ENCODE measurements around the gene ZYG11A.

ZYG11A gene

GRCh38 chr1:52915211-52915854, 72.8 kb downstream of the ZYG11A start:
- TF ChIP-seq, protein P1, sequence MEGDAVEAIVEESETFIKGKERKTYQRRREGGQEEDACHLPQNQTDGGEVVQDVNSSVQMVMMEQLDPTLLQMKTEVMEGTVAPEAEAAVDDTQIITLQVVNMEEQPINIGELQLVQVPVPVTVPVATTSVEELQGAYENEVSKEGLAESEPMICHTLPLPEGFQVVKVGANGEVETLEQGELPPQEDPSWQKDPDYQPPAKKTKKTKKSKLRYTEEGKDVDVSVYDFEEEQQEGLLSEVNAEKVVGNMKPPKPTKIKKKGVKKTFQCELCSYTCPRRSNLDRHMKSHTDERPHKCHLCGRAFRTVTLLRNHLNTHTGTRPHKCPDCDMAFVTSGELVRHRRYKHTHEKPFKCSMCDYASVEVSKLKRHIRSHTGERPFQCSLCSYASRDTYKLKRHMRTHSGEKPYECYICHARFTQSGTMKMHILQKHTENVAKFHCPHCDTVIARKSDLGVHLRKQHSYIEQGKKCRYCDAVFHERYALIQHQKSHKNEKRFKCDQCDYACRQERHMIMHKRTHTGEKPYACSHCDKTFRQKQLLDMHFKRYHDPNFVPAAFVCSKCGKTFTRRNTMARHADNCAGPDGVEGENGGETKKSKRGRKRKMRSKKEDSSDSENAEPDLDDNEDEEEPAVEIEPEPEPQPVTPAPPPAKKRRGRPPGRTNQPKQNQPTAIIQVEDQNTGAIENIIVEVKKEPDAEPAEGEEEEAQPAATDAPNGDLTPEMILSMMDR (conservative IDR thresholded peaks at IDR 0.05; ENCODE audit: low read depth, low read length), result no peak
- Histone ChIP-seq H2AFZ (ENCODE audit: low read depth) (no peak overlapping the region), H3K27me3 (ENCODE audit: insufficient read depth, low read depth) (no peaks in the 10 kb centered on the region), H3K4me3 (IDR thresholded peaks at IDR 0.05; ENCODE audit: insufficient read depth, low read depth, low read length) (no peak overlapping the region), H3K4me1 (ENCODE audit: low read depth, poor library complexity, severe bottlenecking) (no peaks in the 10 kb centered on the region), H3K27ac (no peak overlapping the region), H3K36me3 (ENCODE audit: insufficient read depth) (no peaks in the 10 kb centered on the region), H4K20me1 (ENCODE audit: insufficient read depth) (no peaks in the 10 kb centered on the region), H3K9ac (no peak overlapping the region), H3K4me2 (no peak overlapping the region), H3K79me2 (ENCODE audit: insufficient read depth, low read depth) (no peaks in the 10 kb centered on the region)

DNA sequence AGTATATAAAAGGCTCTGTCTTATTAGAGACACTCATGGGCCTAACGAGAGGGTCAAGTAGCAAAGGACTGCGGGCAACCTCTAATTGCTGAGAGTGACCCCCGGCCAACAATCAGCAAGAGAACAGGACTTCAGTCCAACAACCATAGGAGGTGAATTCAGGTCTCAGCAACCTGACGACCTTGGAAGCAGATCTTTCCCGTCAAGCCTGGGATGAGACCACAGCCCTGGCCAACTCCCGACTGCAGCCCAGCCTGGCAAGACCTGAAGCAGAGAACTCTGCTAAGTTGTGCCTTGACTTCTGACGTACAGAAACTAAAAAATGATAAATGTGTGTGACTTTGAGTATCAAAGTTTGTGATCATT, 73.3 kb downstream of the ZYG11A start:
- H3K27ac ChIP-seq, result no peak overlapping the region

DNA sequence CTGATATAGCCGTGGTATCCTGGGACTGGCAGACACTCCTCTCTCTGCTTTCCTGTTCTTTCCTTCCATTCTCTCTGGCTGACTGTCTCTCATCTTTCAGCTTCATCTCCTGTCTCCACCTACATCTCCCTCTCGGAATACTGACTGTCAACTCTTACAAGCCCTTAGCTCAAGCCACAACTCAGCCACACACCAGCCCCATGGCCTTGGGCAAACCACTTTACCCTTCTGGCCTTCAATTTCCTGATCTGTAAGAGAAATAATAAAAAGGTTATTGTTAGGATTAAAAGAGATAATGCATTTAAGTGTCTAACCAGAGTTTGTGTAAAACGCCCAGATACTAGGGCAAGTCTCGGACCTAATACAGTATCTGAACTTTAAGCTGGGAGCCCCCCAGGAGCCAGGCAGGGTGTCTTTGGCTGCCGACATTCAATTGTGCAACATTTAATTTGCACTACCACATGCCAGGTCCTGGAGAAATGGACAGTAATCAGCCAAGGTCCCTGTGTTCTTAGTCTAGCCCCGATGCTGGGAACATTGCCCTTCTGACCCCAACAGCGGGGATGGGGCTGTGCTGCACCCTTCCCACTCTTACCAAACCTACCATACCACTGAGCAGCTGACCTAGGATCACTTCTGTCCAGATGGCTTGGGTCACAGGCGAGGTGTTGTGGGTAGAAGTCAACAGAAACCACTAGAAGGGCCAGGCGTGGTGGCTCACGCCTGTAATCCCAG, 73.8 kb downstream of the ZYG11A start:
- no peaks in the 10 kb centered on the region for H3K79me2 ChIP-seq (ENCODE audit: insufficient read depth, low read depth)
- TF ChIP-seq, protein P1 (conservative IDR thresholded peaks at IDR 0.05; ENCODE audit: low read depth, low read length), result no peak

More for the DNA sequence above, 73.3 kb downstream of the ZYG11A start:
- H4K20me1 ChIP-seq (ENCODE audit: insufficient read depth), result no peaks in the 10 kb centered on the region
- H2AFZ ChIP-seq (ENCODE audit: low read depth), result no peak overlapping the region
- H3K4me2 ChIP-seq, result no peak overlapping the region
- no peaks in the 10 kb centered on the region for H3K4me1 ChIP-seq (ENCODE audit: low read depth, poor library complexity, severe bottlenecking)
- no peaks in the 10 kb centered on the region for H3K27me3 ChIP-seq (ENCODE audit: insufficient read depth, low read depth)
- no peak overlapping the region for H3K9ac ChIP-seq
- no peaks in the 10 kb centered on the region for H3K79me2 ChIP-seq (ENCODE audit: insufficient read depth, low read depth)
- TF ChIP-seq, protein P1 (conservative IDR thresholded peaks at IDR 0.05; ENCODE audit: low read depth, low read length), result no peak
- no peaks in the 10 kb centered on the region for H3K36me3 ChIP-seq (ENCODE audit: insufficient read depth)
- no peak overlapping the region for H3K4me3 ChIP-seq (IDR thresholded peaks at IDR 0.05; ENCODE audit: insufficient read depth, low read depth, low read length)

DNA sequence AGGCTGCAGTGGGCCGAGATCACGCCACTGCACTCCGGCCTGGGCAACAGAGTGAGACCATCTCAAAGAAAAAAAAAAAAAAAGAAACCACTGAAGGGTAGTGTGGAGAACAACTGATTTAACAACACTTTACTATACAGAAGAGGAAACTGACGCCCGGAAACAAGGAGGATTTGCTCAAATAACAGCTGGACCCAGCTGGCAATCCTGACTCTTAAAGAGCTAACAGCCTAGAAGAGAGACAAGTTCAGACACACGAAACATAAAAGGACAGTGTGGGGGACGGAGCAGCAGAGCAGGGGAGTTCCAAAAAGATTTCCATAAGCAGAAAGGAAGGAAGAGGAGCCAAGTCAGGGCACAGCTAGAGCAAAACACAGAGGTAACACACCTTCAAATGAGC, 74.6 kb downstream of the ZYG11A start:
- TF ChIP-seq, protein P1 (conservative IDR thresholded peaks at IDR 0.05; ENCODE audit: low read depth, low read length), result no peak
- Histone ChIP-seq H3K4me3 (IDR thresholded peaks at IDR 0.05; ENCODE audit: insufficient read depth, low read depth, low read length) (no peak overlapping the region), H3K79me2 (ENCODE audit: insufficient read depth, low read depth) (no peaks in the 10 kb centered on the region), H3K36me3 (ENCODE audit: insufficient read depth) (no peaks in the 10 kb centered on the region), H3K27ac (no peak overlapping the region), H3K9ac (no peak overlapping the region), H3K4me1 (ENCODE audit: low read depth, poor library complexity, severe bottlenecking) (no peaks in the 10 kb centered on the region), H4K20me1 (ENCODE audit: insufficient read depth) (no peaks in the 10 kb centered on the region), H3K27me3 (ENCODE audit: insufficient read depth, low read depth) (no peaks in the 10 kb centered on the region), H2AFZ (ENCODE audit: low read depth) (no peak overlapping the region), H3K4me2 (no peak overlapping the region)

More for the DNA sequence above, 73.8 kb downstream of the ZYG11A start:
- Histone ChIP-seq H4K20me1 (ENCODE audit: insufficient read depth) (no peaks in the 10 kb centered on the region), H3K4me2 (no peak overlapping the region), H3K27ac (no peak overlapping the region), H3K4me1 (ENCODE audit: low read depth, poor library complexity, severe bottlenecking) (no peaks in the 10 kb centered on the region), H3K36me3 (ENCODE audit: insufficient read depth) (no peaks in the 10 kb centered on the region), H3K27me3 (ENCODE audit: insufficient read depth, low read depth) (no peaks in the 10 kb centered on the region), H3K4me3 (IDR thresholded peaks at IDR 0.05; ENCODE audit: insufficient read depth, low read depth, low read length) (no peak overlapping the region), H3K9ac (no peak overlapping the region), H2AFZ (ENCODE audit: low read depth) (no peak overlapping the region)

Data from KMS-11 (cell line).